ENCODE measurements around the gene GP1BB.

Gene GP1BB

GRCh38 chr22:19743081-19743480 is 19.7 kb downstream of the GP1BB start:
- DNase-seq, result no peak

- no peak for DNase-seq
Measured at GRCh38 chr22:19743651-19744050, 20.3 kb downstream of the GP1BB start.

- DNase-seq, result no peak
Measured at GRCh38 chr22:19744350-19745006, 21.1 kb downstream of the GP1BB start.

- DNase-seq, result no peak
Measured at GRCh38 chr22:19745155-19746101, 22.1 kb downstream of the GP1BB start.

GRCh38 chr22:19746726-19747125 is 23.4 kb downstream of the GP1BB start:
- DNase-seq, result no peak

- no peak for DNase-seq
Measured at GRCh38 chr22:19747551-19747950, 24.2 kb downstream of the GP1BB start.

- DNase-seq, result no peak
Measured at GRCh38 chr22:19748139-19748538, 24.8 kb downstream of the GP1BB start.

- no peak for DNase-seq
Measured at GRCh38 chr22:19748991-19749664, 25.8 kb downstream of the GP1BB start.

GRCh38 chr22:19749876-19750275 is 26.5 kb downstream of the GP1BB start:
- no peak for DNase-seq

- DNase-seq, result no peak
Measured at GRCh38 chr22:19750507-19751490, 27.5 kb downstream of the GP1BB start.

GRCh38 chr22:19751497-19752245 is 28.3 kb downstream of the GP1BB start:
- DNase-seq, result no peak

GRCh38 chr22:19753090-19753842 is 29.9 kb downstream of the GP1BB start:
- no peak for DNase-seq

- DNase-seq, result no peak
Measured at GRCh38 chr22:19753996-19754700, 30.8 kb downstream of the GP1BB start.

GRCh38 chr22:19754701-19755144 is 31.4 kb downstream of the GP1BB start:
- DNase-seq, result no peak

GRCh38 chr22:19755145-19755710 is 31.9 kb downstream of the GP1BB start:
- no peak for DNase-seq

GRCh38 chr22:19755722-19756287 is 32.5 kb downstream of the GP1BB start:
- no peak for DNase-seq

- DNase-seq, result peak; percentile 55
Measured at GRCh38 chr22:19756288-19757128, 33.2 kb downstream of the GP1BB start.
